Endometrial microvascular endothelial cells (primary cell): Measurements from ENCODE around the gene UBAP1L. TPM values are rescaled to one million over a fixed set of nuclear protein-coding genes. Genes with fewer than 3 reads are reported as not detected.
"Not testable (repeated sequence)": the region's sequence is repeated elsewhere in the genome, so short reads cannot be mapped to it uniquely, and the experiment has no call there.

ENCODE experiments used
- in situ Hi-C: cut with HindIII; loops from 2 replicates; pipeline ENCODE4 v1.10.0; 2017; ENCODE audit warnings: low sequenced_read_pairs, low pct_unique_long_range_greater_than_20kb; ENCODE audit errors: inconsistent ontology term
- total RNA-seq: library from RNA; depleted of rRNA; stranded (reverse); fragments of >200 nt; gene quantifications from one replicate; pipeline ENCODE4 v1.2.3, GENCODE V29; 2015; ENCODE audit errors: inconsistent ontology term

UBAP1L gene
- total RNA-seq, 1 donor from 2014 or later, result 0.65 TPM

DNA sequence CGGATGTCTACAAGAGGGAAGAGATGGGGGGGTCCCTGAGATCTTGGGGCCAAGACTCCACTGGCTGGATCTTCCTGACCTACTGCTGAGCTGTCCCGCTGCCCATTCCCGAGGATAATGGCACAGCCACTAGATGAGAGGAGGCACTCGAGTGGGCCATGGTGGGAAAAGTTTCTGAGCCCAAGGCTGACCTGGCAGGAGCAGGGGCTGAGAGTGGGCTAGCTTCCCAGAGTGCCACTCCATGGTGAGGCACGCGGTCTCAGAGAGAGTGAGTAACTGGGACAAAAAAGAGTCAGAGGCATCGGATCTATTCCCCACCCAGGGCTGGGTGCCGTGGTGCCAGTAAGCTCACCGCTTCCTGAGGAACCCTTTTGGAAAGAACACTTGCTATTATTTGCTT lies 58.9 kb downstream of the UBAP1L start:
- in situ Hi-C loops, result no loop called here

DNA sequence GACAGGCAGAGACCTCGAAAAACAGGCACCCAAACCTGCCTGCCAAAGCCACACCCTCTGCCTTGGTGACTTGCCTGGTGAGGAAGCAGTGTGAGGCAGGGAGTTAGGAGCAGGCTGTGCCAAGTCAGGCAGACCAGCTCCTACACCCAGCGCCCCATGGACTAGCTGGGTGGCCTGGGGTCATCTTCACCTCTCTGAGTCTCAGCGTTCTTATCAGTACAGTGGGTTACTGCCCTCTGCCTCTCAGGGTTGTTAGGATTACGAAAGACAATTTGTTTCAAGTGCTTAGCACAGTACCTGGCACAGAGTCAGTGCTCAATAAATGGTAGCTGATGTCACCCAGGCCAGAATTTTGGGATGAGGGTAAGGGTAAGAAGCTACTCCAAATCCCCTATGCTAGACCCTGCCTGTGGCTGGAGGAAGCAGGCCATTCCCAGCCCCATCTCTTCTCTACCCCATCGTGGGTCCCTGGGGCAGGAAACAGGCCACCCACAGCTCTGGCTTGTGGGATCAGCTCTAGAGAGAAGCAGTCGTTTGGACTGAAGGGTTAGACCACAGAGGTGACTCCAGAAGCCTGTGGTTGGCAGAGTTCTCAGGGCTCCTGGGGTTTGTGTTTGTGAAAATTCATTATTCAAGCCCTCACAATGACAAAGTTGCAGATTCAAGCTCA lies 59.7 kb downstream of the UBAP1L start:
- in situ Hi-C loops, result no loop called here

- in situ Hi-C loops, result no loop called here
Measured at GRCh38 chr15:65054333-65055200, 60.4 kb downstream of the UBAP1L start.

DNA sequence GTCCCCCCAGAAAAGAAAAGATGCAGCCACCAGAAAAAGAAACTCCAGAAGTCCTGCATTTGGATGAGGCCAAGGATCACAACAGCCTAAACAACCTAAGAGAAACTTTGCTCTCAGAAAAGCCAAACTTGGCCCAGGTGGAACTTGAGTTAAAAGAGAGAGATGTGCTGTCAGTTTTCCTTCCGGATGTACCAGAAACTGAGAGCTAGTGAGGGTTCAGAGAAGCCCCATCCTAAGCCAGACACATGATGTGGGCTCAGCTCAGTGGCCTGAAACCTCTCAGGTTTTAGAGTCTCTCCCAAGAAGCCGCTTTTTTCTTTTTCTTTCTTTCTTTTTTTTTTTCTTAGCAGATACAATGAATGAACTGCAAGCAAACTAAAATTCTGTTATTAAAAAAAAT lies 62.0 kb downstream of the UBAP1L start:
- in situ Hi-C loops, result no loop called here

GRCh38 chr15:65051266-65051665 lies 63.7 kb downstream of the UBAP1L start:
- in situ Hi-C loops, result no loop called here

DNA sequence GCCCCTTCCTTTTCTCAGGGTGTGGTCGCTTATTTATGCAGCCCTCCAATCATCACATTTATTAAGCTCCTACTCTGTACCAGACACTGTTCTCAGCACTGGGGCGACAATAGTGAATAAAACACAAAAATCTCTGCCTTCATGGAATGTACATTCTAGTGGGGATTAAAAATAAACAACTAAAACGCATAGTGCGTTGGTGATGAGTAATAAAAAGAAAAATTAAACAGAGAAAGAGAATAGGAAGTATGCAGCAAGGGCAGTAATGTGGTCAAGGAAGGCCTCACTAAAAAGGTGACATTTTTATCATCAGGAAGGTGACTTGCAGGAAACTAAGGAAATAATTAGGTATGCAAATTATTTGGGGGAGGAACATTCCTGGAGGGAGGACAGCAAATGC lies 64.7 kb downstream of the UBAP1L start:
- in situ Hi-C loops, result no loop called here

DNA sequence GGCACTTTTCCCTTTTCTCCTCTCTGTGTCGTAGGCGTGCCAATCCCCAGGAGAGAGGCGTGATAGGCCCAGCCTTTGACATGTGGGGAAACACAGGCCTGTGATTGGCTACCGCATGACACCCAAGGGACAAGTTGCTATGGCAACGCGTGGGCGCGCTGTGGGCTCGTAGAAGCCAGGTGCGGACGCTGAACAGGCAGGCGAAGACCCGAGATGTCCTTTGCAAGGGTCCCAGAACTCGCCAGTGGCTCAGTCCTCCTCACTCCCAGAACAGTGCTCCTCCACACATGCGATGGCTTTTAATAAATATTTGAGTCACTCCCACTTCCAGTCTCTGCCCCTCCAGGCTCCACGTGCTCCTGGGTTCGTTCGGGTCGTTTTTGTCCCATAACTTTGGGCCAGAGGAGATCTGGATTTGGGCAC lies 65.6 kb downstream of the UBAP1L start:
- in situ Hi-C loops, result no loop called here

DNA sequence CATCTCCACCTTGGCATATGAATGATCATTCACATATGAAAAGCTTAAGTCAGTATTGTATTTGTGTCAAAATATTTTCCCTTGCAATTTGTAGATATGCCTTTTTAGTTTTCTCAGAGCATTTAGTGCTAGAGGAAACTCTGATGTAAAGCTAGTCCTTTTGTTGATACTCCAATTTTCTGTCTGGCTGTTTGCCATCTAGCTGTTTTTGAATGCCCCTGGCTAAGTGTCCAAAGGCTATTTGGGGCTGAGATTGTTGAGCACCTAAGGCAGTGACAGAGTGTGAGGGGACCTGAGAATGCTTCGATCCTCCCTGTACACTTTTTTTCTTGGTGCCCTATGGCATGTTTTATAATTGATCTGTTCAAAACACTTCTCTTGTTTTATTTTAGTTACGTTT lies 66.8 kb downstream of the UBAP1L start:
- in situ Hi-C loops, result no loop called here

DNA sequence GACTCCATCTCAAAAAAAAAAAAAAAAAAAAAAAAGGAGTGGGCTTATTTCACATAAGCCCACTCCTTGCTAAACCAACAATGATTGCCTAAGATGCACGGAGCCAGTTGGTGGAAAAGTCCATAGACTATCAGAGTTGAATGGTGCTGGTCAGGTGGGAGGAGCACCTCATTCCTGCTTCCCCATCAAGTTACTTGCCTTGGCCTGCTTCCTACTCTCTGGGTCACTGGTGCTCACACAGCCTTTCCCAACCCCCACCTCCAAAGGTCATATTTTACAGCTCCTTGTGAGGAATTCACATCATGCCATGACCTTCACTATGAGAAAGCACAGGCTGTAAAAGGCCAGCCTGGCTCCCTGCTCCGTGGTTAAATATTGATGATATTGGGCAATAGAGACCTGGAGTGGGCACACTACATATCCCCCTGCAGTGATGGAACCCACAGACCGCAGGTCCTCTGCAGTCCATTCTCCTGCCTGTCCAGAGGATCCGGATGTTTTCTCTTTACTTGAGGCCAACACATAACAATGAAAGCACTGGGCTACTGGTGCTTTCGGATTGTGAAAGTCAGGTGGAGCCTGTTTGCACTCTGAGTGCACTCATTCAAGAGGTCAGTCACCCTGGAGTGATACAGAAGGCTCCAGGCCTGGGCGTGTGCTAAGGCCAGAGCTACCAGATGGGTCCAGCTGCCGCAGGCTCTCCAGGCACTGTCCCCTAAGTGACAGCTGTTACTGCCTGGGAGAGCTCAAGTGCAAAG lies 70.1 kb downstream of the UBAP1L start, which contains the start of gene SLC51B:
Gene SLC51B, plus strand, starts transcription at position 664 of the 758 bp plus-strand sequence. CDS start 4,618 bp downstream, outside the sequence.
- in situ Hi-C loops, result no loop called here

DNA sequence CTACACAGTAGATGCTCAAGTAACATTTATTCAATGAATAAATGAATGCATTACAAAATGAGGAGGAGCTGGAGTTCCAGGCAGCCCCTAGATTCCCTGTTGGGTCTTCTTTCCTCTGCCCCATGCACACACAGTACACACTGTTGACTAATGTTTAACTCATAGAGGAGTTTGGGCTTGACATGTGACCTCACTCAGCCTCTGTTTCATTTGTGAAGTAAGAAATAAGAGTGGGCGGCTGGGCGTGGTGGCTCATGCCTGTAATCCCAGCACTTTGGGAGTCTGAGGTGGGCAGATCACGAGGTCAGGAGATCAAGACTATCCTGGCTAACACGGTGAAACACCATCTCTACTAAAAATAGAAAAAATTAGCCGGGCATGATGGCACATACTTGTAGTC lies 70.8 kb downstream of the UBAP1L start:
- in situ Hi-C loops, result not testable (repeated sequence)

- in situ Hi-C loops, result no loop called here
Measured at GRCh38 chr15:65042776-65043327, 72.1 kb downstream of the UBAP1L start.

Other genes starting within 250 kb of the UBAP1L start
- 3.2 TPM for gene ANKDD1A, start 203.3 kb downstream of the UBAP1L start, total RNA-seq
- 95.1 TPM for gene SPG21, start 125.3 kb downstream of the UBAP1L start, total RNA-seq
- gene MTFMT, start 85.6 kb downstream of the UBAP1L start, total RNA-seq, result 28.9 TPM
- not detected for gene SLC51B, start 69.8 kb downstream of the UBAP1L start, total RNA-seq
- not detected for gene RASL12, start 47.2 kb downstream of the UBAP1L start, total RNA-seq
- not detected for gene KBTBD13, start 38.5 kb downstream of the UBAP1L start, total RNA-seq
- gene PDCD7, start 18.6 kb upstream of the UBAP1L start, total RNA-seq, result 13.3 TPM
- 38.0 TPM for gene CLPX, start 70.1 kb upstream of the UBAP1L start, total RNA-seq
- not detected for gene CILP, start 96.3 kb upstream of the UBAP1L start, total RNA-seq
- 5.0 TPM for gene PARP16, start 171.7 kb upstream of the UBAP1L start, total RNA-seq
- gene RNU5A-1, start 180.9 kb upstream of the UBAP1L start, total RNA-seq, result not detected
- gene RNU5B-1, start 189.5 kb upstream of the UBAP1L start, total RNA-seq, result not detected